ENCODE data around the gene SIGLEC15.

SIGLEC15 gene

DNA sequence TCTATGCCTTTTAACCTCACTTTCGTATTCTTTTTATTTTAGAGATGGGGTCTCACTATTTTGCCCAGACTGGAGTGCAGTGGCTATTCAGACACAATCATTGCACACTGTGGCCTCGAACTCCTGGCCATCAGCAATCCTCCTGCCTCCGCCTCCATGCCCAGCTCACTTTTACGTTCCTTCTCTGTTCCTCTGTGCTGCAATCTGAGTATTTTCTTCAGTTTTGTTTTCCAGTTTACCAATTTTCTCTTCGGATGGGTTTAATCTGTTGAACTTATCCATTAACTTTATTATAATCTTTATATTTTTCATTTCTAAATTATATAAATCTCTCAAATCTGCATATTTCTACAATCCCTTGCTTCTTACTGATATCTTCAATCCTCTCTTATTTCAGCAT is 38.6 kb downstream of the SIGLEC15 start:
- no peak overlapping the region for H3K4me3 ChIP-seq (ENCODE audit: low read length)
- no peak for DNase-seq (ENCODE audit: low read depth)
- no peak for TF ChIP-seq CTCF (conservative IDR thresholded peaks at IDR 0.05; ENCODE audit: low read depth, low read length)

DNA sequence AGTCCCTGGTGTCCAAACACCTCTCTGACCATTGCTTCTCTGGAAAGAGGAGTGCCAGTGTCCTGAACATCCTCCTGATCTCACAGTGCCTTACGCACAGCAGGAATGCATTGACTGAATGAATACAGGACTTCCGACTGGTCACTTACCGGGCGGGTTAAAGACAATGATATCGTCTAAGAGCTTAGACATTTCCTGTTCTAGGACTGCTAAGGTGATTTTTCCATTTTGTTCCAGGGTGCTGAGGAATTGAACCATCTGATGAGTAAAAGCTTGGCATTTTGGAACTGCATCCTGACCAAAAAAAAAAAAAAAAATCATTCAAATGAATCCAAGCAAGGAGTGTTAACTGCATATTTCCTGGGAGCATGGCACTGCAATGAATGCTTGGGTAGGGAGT is 40.0 kb downstream of the SIGLEC15 start:
- TF ChIP-seq CTCF (conservative IDR thresholded peaks at IDR 0.05; ENCODE audit: low read depth, low read length) = no peak
- H3K4me3 ChIP-seq (ENCODE audit: low read length) = no peak overlapping the region
- no peak for DNase-seq (ENCODE audit: low read depth)

DNA sequence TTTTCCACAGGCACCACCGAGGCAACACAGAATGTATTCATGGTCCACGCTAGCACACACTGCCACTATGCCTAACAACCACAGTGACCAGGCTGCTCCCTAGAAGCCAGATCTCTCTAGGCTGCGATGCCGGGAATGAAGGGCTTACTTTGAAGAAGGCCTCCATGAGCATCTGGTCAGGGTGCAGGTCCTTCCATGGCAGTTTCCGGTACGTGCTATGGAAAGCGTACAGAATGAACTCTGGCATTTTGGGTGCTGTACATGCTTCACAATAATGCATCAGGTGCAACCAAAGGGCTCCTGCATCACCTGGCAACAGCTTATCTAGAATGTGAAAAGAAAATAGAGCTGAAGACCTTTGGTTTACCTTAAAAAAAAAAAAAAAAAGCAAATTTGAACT is 44.9 kb downstream of the SIGLEC15 start:
- no peak for DNase-seq (ENCODE audit: low read depth)
- no peak overlapping the region for H3K4me3 ChIP-seq (ENCODE audit: low read length)
- no peak for TF ChIP-seq CTCF (conservative IDR thresholded peaks at IDR 0.05; ENCODE audit: low read depth, low read length)

GRCh38 chr18:45871431-45872084 is 46.1 kb downstream of the SIGLEC15 start:
- H3K4me3 ChIP-seq (ENCODE audit: low read length) = no peak overlapping the region
- TF ChIP-seq CTCF (conservative IDR thresholded peaks at IDR 0.05; ENCODE audit: low read depth, low read length) = no peak
- DNase-seq (ENCODE audit: low read depth) = no peak

GRCh38 chr18:45874491-45875184 is 49.2 kb downstream of the SIGLEC15 start:
- no peak for DNase-seq (ENCODE audit: low read depth)
- TF ChIP-seq CTCF (conservative IDR thresholded peaks at IDR 0.05; ENCODE audit: low read depth, low read length) = no peak
- no peak overlapping the region for H3K4me3 ChIP-seq (ENCODE audit: low read length)

DNA sequence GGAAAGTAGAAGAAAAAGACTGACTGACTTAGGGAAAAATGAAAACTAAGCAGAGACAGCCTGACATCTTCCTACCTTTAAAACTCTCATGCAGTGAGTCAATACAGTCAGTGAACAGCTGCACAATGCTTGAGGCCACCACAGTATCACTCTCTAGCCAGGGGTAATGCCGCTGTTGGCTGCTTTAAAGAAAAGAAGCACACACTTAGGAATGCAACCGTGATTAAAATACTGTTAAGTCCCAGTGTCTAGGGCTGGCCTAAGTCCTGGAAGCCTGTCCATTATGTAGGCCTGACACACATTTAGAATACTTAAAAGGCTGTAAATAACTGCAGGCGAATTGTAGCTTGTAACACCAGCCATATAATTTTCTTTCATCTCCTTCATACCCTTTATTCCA is 50.7 kb downstream of the SIGLEC15 start:
- no peak overlapping the region for H3K4me3 ChIP-seq (ENCODE audit: low read length)
- no peak for DNase-seq (ENCODE audit: low read depth)
- no peak for TF ChIP-seq CTCF (conservative IDR thresholded peaks at IDR 0.05; ENCODE audit: low read depth, low read length)

DNA sequence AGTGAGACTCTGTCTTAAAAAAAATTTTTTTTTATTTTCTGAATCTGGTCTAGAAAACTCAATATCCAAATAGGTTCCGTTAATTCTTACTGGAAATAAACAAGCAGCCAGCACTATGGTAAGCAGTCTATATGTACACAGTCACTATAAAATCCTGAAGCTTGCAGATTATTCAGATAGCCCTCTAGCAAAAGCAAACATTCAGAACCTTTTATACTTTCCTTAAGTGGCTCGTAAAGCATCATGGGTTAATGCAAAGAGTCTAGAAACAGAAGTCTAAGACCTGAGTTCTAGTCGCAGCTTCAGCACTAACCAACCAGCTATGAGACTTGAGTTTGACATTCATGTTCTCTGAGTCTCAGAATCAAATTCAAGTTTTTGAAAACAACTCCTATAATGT is 51.9 kb downstream of the SIGLEC15 start:
- no peak overlapping the region for H3K4me3 ChIP-seq (ENCODE audit: low read length)
- no peak for TF ChIP-seq CTCF (conservative IDR thresholded peaks at IDR 0.05; ENCODE audit: low read depth, low read length)
- DNase-seq (ENCODE audit: low read depth) = no peak

All from retinal pigment epithelial cell (primary cell).